WI38 (cell line): ENCODE measurements around the gene COX6A2.
A peak's percentile ranks its signal among the peaks of the same experiment; 100 is the strongest.

Experiments used
- H3K4me3 ChIP-seq: 2 replicates; pipeline ENCODE4 v1.5.1; 2011; ENCODE audit warnings: low read depth, mild to moderate bottlenecking, control low read depth, low read length
- CTCF ChIP-seq: IDR thresholded peaks from 2 replicates; pipeline ENCODE4 v1.5.1; 2012; ENCODE audit warnings: low read depth, mild to moderate bottlenecking, control low read depth, low read length

COX6A2 gene

GRCh38 chr16:31390504-31391041 is 37.6 kb downstream of the COX6A2 start:
- no peak for TF ChIP-seq CTCF
- H3K4me3 ChIP-seq = no peak overlapping the region

GRCh38 chr16:31388535-31388934 is 39.6 kb downstream of the COX6A2 start:
- TF ChIP-seq CTCF = no peak
- H3K4me3 ChIP-seq = no peak overlapping the region

GRCh38 chr16:31386157-31386984 is 41.8 kb downstream of the COX6A2 start:
- TF ChIP-seq CTCF = no peak
- H3K4me3 ChIP-seq = no peak overlapping the region

GRCh38 chr16:31385680-31386079 is 42.5 kb downstream of the COX6A2 start:
- TF ChIP-seq CTCF = no peak
- no peak overlapping the region for H3K4me3 ChIP-seq

- TF ChIP-seq CTCF = peak; percentile 63
- H3K4me3 ChIP-seq = no peak overlapping the region
Observed at GRCh38 chr16:31382485-31383161, 45.5 kb downstream of the COX6A2 start.

- no peak overlapping the region for H3K4me3 ChIP-seq
- TF ChIP-seq CTCF = no peak
Observed at GRCh38 chr16:31380201-31380600, 48.0 kb downstream of the COX6A2 start.
